Mucosa of descending colon (tissue), 3 donors: Measurements from ENCODE around the gene NOVA2. TPM values are rescaled to one million over a fixed set of nuclear protein-coding genes. Genes with fewer than 3 reads are reported as not detected.
A peak's percentile ranks its signal among the peaks of the same experiment; 100 is the strongest.

ENCODE experiments used
- ATAC-seq: fragments of 200-7000 bp; cut with Tn5 transposase; one replicate; pipeline ENCODE4 v1.9.1; 2020; ENCODE audit warnings: mild to moderate bottlenecking, moderate library complexity
- DNase-seq, 3 donors: peaks; one replicate each; pipeline ENCODE4 v3.0.0-alpha.2; 2020
- H3K36me3 ChIP-seq: fragments of 200-600 bp; one replicate; pipeline ENCODE4 v1.8.0; 2021; ENCODE audit warnings: low read depth, mild to moderate bottlenecking
- H3K4me1 ChIP-seq: fragments of 200-600 bp; one replicate; pipeline ENCODE4 v1.8.0; 2021; ENCODE audit warnings: low read depth, mild to moderate bottlenecking
- H3K4me3 ChIP-seq: fragments of 200-600 bp; one replicate; pipeline ENCODE4 v1.8.0; 2021; ENCODE audit warnings: mild to moderate bottlenecking
- H3K9me3 ChIP-seq: fragments of 200-600 bp; one replicate; pipeline ENCODE4 v1.8.0; 2021; ENCODE audit warnings: mild to moderate bottlenecking
- CTCF ChIP-seq: fragments of 200-600 bp; IDR thresholded peaks from one replicate; pipeline ENCODE4 v1.8.0; 2022; ENCODE audit warnings: antibody characterized with exemption, mild to moderate bottlenecking
- intact Hi-C, 2 donors: fragments of 100-400 bp; cut with DNase I in 1 of 2; cut with micrococcal nuclease in 1 of 2; formaldehyde crosslinking; loops; one replicate each; pipeline versions ENCODE4 v1.11.0 to v1.11.1; 2022; cut with DNase I, micrococcal nuclease
- total RNA-seq, 3 donors: library from RNA; stranded (reverse); fragmentation: NEBNext Ultra II Directional in 2 of 3; extraction: Animal tissue kit (Norgen Biotek cat#: 25700) in 2 of 3; gene quantifications; one replicate each; pipeline versions ENCODE4 v1.2.1 to v1.2.4, GENCODE V29; 2021 to 2023
- donor health status: DM: no; HTN: no; CAD: no; lungs with moderate emphysema.
- donor health status: DM: no; HTN: no; CAD: no.
- donor health status: DM: no; HTN: yes; CAD: no.

The NOVA2 gene
- total RNA-seq, 3 donors from 2014 or later, result 0.55 to 3.0 (median 1.3) TPM

GRCh38 chr19:45890877-45891276 lies 82.8 kb downstream of the NOVA2 start:
- H3K9me3 ChIP-seq, result no peaks in the 10 kb centered on the region
- H3K4me3 ChIP-seq, result no peak overlapping the region
- intact Hi-C loops, result no loop called here
- H3K4me1 ChIP-seq, result no peaks in the 10 kb centered on the region
- no peak for TF ChIP-seq CTCF
- ATAC-seq, result no peak
- DNase-seq, result no peak
- no peaks in the 10 kb centered on the region for H3K36me3 ChIP-seq

GRCh38 chr19:45889210-45889885 lies 84.3 kb downstream of the NOVA2 start:
- no peaks in the 10 kb centered on the region for H3K9me3 ChIP-seq
- no peak overlapping the region for H3K4me3 ChIP-seq
- H3K36me3 ChIP-seq, result no peaks in the 10 kb centered on the region
- no peak for TF ChIP-seq CTCF
- DNase-seq, result no peak
- H3K4me1 ChIP-seq, result peaks cover 10% of the 10 kb centered on the region
- no peak for ATAC-seq
- intact Hi-C loops, result no loop called here

GRCh38 chr19:45887200-45887710 lies 86.4 kb downstream of the NOVA2 start:
- Histone ChIP-seq H3K36me3 (no peaks in the 10 kb centered on the region), H3K9me3 (no peaks in the 10 kb centered on the region), H3K4me1 (peaks cover 30% of the 10 kb centered on the region), H3K4me3 (no peak overlapping the region)
- no peak for ATAC-seq
- no peak for DNase-seq
- no peak for TF ChIP-seq CTCF
- intact Hi-C loops, result no loop called here

- H3K4me3 ChIP-seq, result peak overlapping the region; percentile 57
- ATAC-seq, result peak; percentile 68
- no peak for TF ChIP-seq CTCF
- peaks cover 35% of the 10 kb centered on the region for H3K4me1 ChIP-seq
- intact Hi-C loops, result no loop called here
- H3K36me3 ChIP-seq, result no peaks in the 10 kb centered on the region
- no peaks in the 10 kb centered on the region for H3K9me3 ChIP-seq
- DNase-seq, result peak; percentile 92 to 93 (median 93)
These were observed 87.1 kb downstream of the NOVA2 start for GRCh38 chr19:45886427-45887199.

- DNase-seq, result peak; percentile 94 to 96 (median 95)
- Histone ChIP-seq H3K9me3 (no peaks in the 10 kb centered on the region), H3K4me3 (peak within 1 kb of the TSS; percentile 57), H3K36me3 (no peaks in the 10 kb centered on the region), H3K4me1 (peaks cover 41% of the 10 kb centered on the region)
- peak; percentile 66 for ATAC-seq
- TF ChIP-seq CTCF, result no peak
- intact Hi-C loops, result no loop called here
These were observed 87.9 kb downstream of the NOVA2 start, which contains the start of gene IRF2BP1 for GRCh38 chr19:45885556-45886426. Gene IRF2BP1, minus strand, starts transcription at chr19:45886141. Its CDS starts 367 bp downstream, at chr19:45885774.
